HCT116 (cell line): ENCODE measurements around the gene RPL34.

Experiments used
- CEBPB ChIP-seq: IDR thresholded peaks from 2 replicates; pipeline ENCODE4 v1.6.1; 2012; ENCODE audit warnings: low read depth
- CTCF ChIP-seq, 3 experiments: fragments of 200-600 bp in 1 of 3; sonication (generic) in 1 of 3; IDR thresholded peaks in 2 of 3; conservative IDR thresholded peaks in 1 of 3; 2 replicates each; pipeline ENCODE4 v1.5.1; 2012 to 2017; ENCODE audit warnings: low read depth in 2 of 3, low read length in 2 of 3, antibody characterized with exemption in 1 of 3, borderline replicate concordance in 1 of 3, control low read depth in 1 of 3, mild to moderate bottlenecking in 1 of 3, mixed read lengths in 1 of 3, mixed run types in 1 of 3, moderate library complexity in 1 of 3; ENCODE audit not compliant: insufficient read depth in 1 of 3
- POLR2A ChIP-seq: IDR thresholded peaks from 2 replicates; pipeline ENCODE4 v1.7.0; 2011; ENCODE audit warnings: borderline replicate concordance; ENCODE audit not compliant: insufficient read depth, insufficient read length; ENCODE audit errors: extremely low read depth
- POLR2AphosphoS5 ChIP-seq: IDR thresholded peaks from 2 replicates; pipeline ENCODE4 v1.6.1; 2011; ENCODE audit warnings: mild to moderate bottlenecking, low read depth, low read length, moderate library complexity
- RAD21 ChIP-seq: IDR thresholded peaks from 2 replicates; pipeline ENCODE4 v1.6.1; 2012; ENCODE audit warnings: low read depth, mild to moderate bottlenecking
- REST ChIP-seq: IDR thresholded peaks from 2 replicates; pipeline ENCODE4 v1.6.1; 2012; ENCODE audit warnings: low read depth
- SRF ChIP-seq: IDR thresholded peaks from 2 replicates; pipeline ENCODE4 v1.6.1; 2012; ENCODE audit warnings: low read depth
- ZBTB33 ChIP-seq: IDR thresholded peaks from 2 replicates; pipeline ENCODE4 v1.6.1; 2011; ENCODE audit warnings: mild to moderate bottlenecking, low read length, moderate library complexity; ENCODE audit not compliant: insufficient replicate concordance; ENCODE audit errors: extremely low read depth

- TF ChIP-seq RAD21 (no peak), POLR2A (no peak), CTCF (IDR thresholded peaks at IDR 0.05 in 2 of 3, conservative IDR thresholded peaks at IDR 0.05 in 1 of 3; ENCODE audit: borderline replicate concordance in 1 of 3, insufficient read depth in 1 of 3, low read depth in 2 of 3, low read length in 2 of 3) (no peak), POLR2AphosphoS5 (no peak), REST (no peak), ZBTB33 (no peak), SRF (no peak), CEBPB (no peak)
Measured at GRCh38 chr4:108607079-108607815, 13.1 kb upstream of the RPL34 start.
